Ascending aorta (tissue), 2 donors: ENCODE data around the gene ATOH1. TPM values are rescaled to one million over a fixed set of nuclear protein-coding genes. Genes with fewer than 3 reads are reported as not detected.

Experiments
- DNase-seq, 2 donors: peaks; one replicate each; pipeline ENCODE4 v3.0.0-alpha.2; 2019; ENCODE audit warnings: low spot score in 2 of 2
- H3K27ac ChIP-seq, 2 donors: fragments of 200-600 bp; sonication (generic); one replicate each; pipeline ENCODE4 v1.5.1; 2016 to 2017; ENCODE audit warnings: mild to moderate bottlenecking in 1 of 2
- H3K27me3 ChIP-seq: fragments of 200-600 bp; sonication (generic); one replicate; pipeline ENCODE4 v1.5.1; 2017
- H3K36me3 ChIP-seq, 2 donors: fragments of 200-600 bp; sonication (generic); one replicate each; pipeline ENCODE4 v1.5.1; 2016
- H3K4me1 ChIP-seq, 2 donors: fragments of 200-600 bp; sonication (generic); one replicate each; pipeline ENCODE4 v1.5.1; 2016 to 2017; ENCODE audit warnings: mild to moderate bottlenecking in 1 of 2
- H3K4me3 ChIP-seq, 2 donors: fragments of 200-600 bp; sonication (generic); one replicate each; pipeline ENCODE4 v1.5.1; 2016 to 2017; ENCODE audit warnings: mild to moderate bottlenecking in 1 of 2
- H3K9me3 ChIP-seq, 2 donors: fragments of 200-600 bp; sonication (generic); one replicate each; pipeline ENCODE4 v1.5.1; 2016
- CTCF ChIP-seq, 3 experiments: fragments of 200-600 bp in 2 of 3; fragments of 450-650 bp in 1 of 3; sonication (generic) in 2 of 3; IDR thresholded peaks; one replicate each; pipeline ENCODE4 v1.5.1; 2016 to 2019; ENCODE audit warnings: antibody characterized with exemption in 3 of 3, mild to moderate bottlenecking in 1 of 3, moderate library complexity in 1 of 3
- intact Hi-C: fragments of 100-400 bp; cut with DNase I; formaldehyde crosslinking; loops from one replicate; pipeline ENCODE4 v1.15.1; 2023
- total RNA-seq: library from RNA; depleted of rRNA; stranded (reverse); fragments of >200 nt; gene quantifications from one replicate; pipeline ENCODE4 v1.1.0, GENCODE V29; 2016

ATOH1 gene
- total RNA-seq, 1 donor from 2014 or later: not detected

- H3K27ac ChIP-seq: no peak overlapping the region
- no peaks in the 10 kb centered on the region for H3K36me3 ChIP-seq
- TF ChIP-seq CTCF (IDR thresholded peaks at IDR 0.05): no peak
- H3K27me3 ChIP-seq: no peaks in the 10 kb centered on the region
- intact Hi-C loops: no loop called here
- DNase-seq: no peak
- no peaks in the 10 kb centered on the region for H3K9me3 ChIP-seq
- H3K4me3 ChIP-seq: no peak overlapping the region
- no peaks in the 10 kb centered on the region for H3K4me1 ChIP-seq
Observed at GRCh38 chr4:93878566-93878965, 50.0 kb downstream of the ATOH1 start.

- Histone ChIP-seq H3K4me3 (no peak overlapping the region), H3K27ac (no peak overlapping the region), H3K36me3 (no peaks in the 10 kb centered on the region), H3K9me3 (no peaks in the 10 kb centered on the region), H3K4me1 (no peaks in the 10 kb centered on the region), H3K27me3 (no peaks in the 10 kb centered on the region)
- intact Hi-C loops: no loop called here
- no peak for TF ChIP-seq CTCF (IDR thresholded peaks at IDR 0.05)
- no peak for DNase-seq
Observed at GRCh38 chr4:93879919-93880318, 51.4 kb downstream of the ATOH1 start.
